Esophagus muscularis mucosa (tissue), 3 donors: ENCODE data around the gene GCN1.

ENCODE experiments used
- CTCF ChIP-seq, 3 experiments: fragments of 200-600 bp in 2 of 3; fragments of 450-650 bp in 1 of 3; sonication (generic) in 2 of 3; IDR thresholded peaks; one replicate each; pipeline ENCODE4 v1.5.1; 2017 to 2019; ENCODE audit warnings: antibody characterized with exemption in 3 of 3, mild to moderate bottlenecking in 2 of 3, moderate library complexity in 1 of 3
- POLR2A ChIP-seq: fragments of 450-650 bp; IDR thresholded peaks from one replicate; pipeline ENCODE4 v1.6.1; 2017; ENCODE audit warnings: antibody characterized with exemption, moderate library complexity, mild to moderate bottlenecking, low read depth
- POLR2AphosphoS5 ChIP-seq, 2 donors: sonication (generic); formaldehyde crosslinking; IDR thresholded peaks; one replicate each; pipeline ENCODE4 v1.6.1; 2017; ENCODE audit warnings: antibody characterized with exemption in 2 of 2

DNA sequence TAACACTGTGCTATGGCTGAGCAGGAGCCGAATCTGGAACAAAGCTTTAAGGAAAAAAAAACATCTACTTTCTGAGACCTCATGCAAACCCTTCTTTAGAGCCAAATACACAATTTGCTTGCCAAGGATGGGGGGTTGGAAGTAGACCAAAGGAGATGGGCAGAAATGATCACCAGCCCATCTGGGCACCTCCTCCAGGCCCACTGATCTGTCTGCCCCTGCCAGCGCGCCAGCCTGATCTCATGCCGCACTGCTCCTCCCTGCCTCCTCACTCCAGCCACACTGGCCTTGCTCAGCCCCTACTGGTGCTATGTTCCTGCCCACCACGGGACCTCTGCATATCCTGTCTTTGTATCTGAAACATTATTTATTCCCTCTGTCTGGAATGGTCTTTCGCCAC is 53.2 kb downstream of the GCN1 start:
- TF ChIP-seq POLR2AphosphoS5 (IDR thresholded peaks at IDR 0.05) (no peak), POLR2A (no peak), CTCF (IDR thresholded peaks at IDR 0.05) (no peak)
